ENCODE data around the gene CEP104.

The CEP104 gene

DNA sequence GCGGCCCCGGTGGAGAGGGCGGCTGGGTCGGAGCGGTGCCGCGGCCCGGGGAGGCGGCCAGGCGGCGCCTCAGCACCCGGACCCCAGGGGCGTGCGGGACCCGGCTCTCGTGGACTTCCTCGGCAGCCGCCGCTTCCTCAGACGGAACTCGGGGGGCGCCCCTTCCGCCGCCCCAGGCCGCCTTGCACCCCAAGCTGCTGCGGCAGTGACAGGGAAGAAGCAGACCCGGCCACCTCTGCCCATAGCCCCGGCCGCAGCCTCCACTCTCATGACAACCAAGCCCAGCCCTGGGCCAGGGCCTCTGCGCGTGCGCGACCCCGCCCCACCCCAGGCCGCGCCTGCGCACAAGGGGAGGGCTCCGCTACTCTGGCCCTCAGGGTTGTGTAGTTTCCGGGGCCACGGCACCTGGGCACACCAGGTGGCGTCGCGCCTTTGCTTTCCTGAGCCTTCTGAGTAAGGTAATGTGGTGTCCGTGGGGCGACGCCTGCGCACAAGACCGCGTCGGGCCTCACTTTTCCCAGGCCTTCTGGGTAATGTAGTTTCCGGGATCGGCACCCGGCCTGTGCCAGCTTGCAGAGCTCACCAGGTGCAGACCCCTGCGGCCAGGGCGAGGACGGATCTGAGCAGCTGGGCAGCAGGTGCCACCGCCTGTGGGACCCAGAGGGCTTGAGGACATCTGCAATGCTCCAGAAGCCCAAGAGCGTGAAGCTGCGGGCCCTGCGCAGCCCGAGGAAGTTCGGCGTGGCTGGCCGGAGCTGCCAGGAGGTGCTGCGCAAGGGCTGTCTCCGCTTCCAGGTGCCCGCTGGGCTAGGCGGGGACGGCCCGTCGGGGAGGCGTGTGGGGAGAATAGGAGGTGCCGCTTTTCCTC lies at the start of gene CEP104, which contains the start of gene DFFB:
Gene CEP104, minus strand, starts transcription at position 289 of the 868 bp plus-strand sequence. CDS start 4,804 bp downstream, outside the sequence.
Gene DFFB, plus strand, starts transcription at position 554 of the 868 bp plus-strand sequence. Its CDS starts 128 bp downstream, at position 682.
- peak; percentile 96 for DNase-seq
- in situ Hi-C loops (cut with MboI; ENCODE audit: low pct_unique_long_range_greater_than_20kb, low sequenced_read_pairs): no loop called here

DNA sequence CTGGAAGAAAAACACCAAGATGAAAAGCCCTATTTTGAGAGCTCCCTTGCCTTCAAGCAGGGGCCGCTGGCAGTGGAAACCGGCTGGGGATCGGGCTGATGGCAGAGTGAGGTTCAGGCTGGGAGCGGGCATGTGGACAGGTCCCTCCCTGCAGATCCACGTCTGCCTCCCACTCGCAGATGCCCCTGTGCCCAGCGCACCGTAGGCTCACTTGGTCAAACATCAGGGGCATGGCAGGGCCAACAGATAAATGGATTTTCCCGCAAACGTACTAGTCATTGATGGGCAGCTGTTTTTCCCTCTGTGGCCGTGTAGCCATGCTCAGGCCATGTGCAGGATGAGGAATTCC lies 49.6 kb upstream of the CEP104 start:
- no peak for DNase-seq
- in situ Hi-C loops (cut with MboI; ENCODE audit: low pct_unique_long_range_greater_than_20kb, low sequenced_read_pairs): no loop called here

DNA sequence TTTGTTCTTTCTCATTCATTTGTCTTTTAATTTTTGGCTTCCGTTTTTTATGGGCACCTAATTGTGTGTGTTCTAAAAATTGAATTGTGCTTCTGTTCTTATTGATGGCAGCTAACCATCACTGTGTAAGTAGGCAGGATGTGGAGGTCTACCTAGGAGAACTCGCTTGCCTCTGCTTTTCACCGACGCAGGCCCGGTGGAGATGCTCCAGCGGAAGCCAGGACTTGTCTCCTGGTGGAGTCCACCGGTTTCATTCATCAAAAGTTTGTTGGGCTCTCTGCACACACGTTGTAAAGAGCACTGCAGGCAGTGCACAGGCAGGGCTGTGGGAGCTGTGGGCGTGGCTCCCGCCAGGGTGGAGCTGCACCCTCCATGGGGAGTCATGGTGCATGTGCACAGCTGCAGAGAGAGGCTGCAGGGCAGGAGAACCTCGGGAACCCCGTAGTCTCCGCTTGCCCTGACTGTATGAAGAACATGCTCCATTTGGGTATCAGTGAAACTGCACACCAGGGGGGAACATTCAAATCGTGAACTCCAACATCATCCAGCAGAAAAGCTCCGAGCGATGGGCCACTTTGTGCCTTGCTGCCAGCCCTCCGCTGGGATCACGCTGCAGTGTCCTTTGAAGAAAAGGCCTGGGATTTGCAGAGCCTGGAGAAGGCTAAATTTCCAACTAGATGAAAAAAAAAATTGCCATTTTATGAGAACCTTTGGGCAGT lies 49.1 kb upstream of the CEP104 start:
- DNase-seq: no peak
- in situ Hi-C loops (cut with MboI; ENCODE audit: low pct_unique_long_range_greater_than_20kb, low sequenced_read_pairs): no loop called here

- in situ Hi-C loops (cut with MboI; ENCODE audit: low pct_unique_long_range_greater_than_20kb, low sequenced_read_pairs): no loop called here
- DNase-seq: no peak
These were observed 48.4 kb upstream of the CEP104 start for GRCh38 chr1:3905266-3905952.

DNA sequence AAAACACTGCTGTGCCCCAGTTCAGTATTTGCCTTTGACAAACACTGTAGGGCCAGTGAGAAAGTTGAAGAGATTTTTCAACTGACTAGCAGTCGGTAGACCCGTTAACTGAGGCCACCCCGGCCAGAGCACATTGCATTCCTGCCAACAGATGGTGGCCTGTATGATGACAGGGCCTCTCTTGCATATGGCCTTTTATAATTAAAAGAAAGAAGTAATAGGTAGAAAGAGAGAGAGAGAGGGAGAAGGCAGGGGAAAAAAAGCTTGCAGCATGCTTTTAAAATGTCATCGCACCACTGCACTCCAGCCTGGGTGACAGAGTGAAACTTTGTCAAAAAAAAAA lies 47.8 kb upstream of the CEP104 start:
- no peak for DNase-seq
- in situ Hi-C loops (cut with MboI; ENCODE audit: low pct_unique_long_range_greater_than_20kb, low sequenced_read_pairs): no loop called here

DNA sequence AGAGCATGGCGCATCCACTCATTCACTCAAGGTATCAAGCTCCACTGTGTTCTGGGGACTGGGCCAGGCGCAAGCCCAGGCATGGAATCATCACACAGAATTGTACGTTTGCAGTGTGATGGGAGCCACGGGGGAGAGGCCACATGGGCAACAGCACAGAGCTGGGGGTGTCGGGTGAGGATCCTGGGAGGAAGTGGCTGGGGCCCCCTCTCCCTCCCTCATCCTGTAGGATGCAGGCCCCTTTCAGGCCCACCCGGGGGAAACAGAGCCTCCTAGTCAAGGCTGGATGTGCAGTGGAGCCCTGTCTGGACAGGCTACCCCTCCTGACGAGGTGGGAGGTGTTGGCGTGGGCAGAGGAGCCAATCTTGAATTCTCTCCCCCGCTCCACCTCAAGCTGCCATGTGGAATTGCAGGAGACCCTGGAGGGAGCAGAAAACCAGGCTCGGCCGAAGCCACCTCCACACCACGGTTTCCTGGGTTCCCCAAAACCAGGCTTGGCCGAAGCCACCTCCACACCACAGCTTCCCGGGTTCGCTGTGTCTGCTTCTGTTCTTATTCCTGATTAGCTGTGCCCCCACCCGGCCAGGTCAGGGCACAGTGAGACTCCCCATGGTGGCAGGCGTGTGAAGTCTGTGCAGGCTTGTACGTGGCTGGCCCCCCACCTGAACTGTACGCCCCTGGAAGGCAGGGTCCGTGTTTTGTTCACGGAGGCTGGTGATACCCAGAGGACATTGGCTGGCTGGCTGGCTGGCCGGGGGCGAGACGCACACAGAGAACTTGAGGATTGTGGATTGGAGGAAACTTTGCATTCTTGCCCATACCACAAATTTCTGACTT lies 47.2 kb upstream of the CEP104 start:
- in situ Hi-C loops (cut with MboI; ENCODE audit: low pct_unique_long_range_greater_than_20kb, low sequenced_read_pairs): no loop called here

GRCh38 chr1:3903141-3904005 lies 46.4 kb upstream of the CEP104 start:
- peak; percentile 15 for DNase-seq
- in situ Hi-C loops (cut with MboI; ENCODE audit: low pct_unique_long_range_greater_than_20kb, low sequenced_read_pairs): no loop called here

More for the DNA sequence above, 47.2 kb upstream of the CEP104 start:
- DNase-seq: no peak

DNA sequence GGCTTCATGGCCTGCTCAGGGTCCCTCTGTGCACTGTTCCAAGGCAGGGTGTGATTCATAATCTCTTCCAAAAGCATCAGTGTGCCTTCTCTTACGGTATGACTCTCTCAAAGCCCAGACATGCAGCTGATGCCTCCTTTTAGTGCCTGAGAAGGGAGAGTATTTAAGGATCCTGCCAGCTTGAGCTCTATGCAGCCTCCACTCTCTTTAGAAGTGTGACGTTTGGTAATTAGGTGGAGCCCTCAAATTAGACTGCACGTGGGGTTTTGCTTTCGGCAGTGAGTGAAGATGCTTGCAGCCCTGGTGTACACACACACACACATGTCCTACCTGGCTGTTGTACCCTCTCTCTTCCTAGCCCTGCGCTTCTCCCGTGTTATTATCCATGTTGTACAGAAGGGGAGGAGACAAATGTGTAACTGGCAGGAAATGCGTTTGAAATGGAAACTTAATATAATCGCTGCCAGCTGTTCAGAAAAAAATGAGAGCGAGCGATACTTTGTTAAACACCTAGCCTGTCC lies 45.6 kb upstream of the CEP104 start:
- DNase-seq: no peak
- in situ Hi-C loops (cut with MboI; ENCODE audit: low pct_unique_long_range_greater_than_20kb, low sequenced_read_pairs): no loop called here

DNA sequence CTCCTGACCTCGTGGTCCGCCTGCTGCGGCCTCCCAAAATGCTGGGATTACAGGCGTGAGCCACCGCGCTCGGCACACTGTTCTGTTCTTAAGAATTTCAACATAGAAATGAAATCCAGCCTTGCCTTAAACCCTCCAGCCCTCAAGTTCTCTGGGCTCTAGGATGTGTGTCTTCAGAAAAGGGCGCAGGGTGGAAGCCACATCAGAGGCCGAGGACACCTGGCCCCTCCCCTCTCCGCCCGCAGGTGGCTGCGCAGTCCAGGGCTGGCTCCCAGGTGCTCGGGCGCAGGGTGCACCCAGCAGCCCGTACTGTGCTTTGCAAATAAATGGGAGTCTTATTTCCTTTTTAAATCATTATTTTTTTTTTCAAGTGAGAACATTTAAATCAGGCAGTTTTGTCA lies 45.1 kb upstream of the CEP104 start:
- DNase-seq: no peak
- in situ Hi-C loops (cut with MboI; ENCODE audit: low pct_unique_long_range_greater_than_20kb, low sequenced_read_pairs): no loop called here

- in situ Hi-C loops (cut with MboI; ENCODE audit: low pct_unique_long_range_greater_than_20kb, low sequenced_read_pairs): no loop called here
These were observed 44.0 kb upstream of the CEP104 start for GRCh38 chr1:3900969-3901529.

DNA sequence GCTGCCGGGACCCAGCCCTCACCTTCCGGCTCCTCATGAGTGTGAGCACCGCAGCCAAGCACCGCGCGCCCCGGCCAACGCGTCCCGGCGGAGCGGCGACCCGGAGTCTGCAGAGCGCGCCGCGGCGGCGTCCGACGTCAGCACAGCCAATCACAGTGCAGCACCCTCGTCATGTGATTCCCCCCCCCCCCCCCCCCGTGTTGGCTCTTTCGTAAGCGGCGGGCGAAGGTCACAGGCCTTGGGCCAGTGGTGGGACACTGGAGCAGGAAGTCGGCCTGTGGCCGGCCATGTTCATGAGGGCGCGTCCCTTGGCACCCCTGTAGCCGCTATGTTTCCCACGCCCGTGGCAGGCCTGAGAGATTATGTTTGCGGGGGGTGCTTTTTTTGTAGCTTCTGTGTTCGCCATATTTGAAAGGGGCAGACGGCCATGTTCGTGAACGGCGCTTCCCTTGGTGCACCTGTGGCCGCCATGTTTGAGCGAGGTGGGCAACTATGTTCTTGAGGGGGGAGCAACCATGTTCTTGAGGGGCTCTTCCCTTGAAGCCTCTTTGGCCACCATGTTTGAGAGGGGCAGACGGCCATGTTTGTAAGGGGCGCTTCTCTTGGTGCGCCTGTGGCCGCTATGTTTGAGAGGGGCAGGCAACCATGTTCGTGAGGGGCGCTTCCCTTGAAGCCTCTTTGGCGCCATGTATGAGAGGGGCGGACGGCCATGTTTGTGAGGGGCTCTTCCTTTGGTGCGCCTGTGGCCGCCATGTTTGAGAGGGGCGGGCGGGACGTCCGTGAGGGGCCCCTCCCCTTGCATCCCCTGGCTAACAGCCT lies 43.3 kb upstream of the CEP104 start, which contains the start of gene C1orf174:
Gene C1orf174, minus strand, starts transcription at position 123 of the 819 bp plus-strand sequence. Its CDS starts 86 bp downstream, at position 37.
- in situ Hi-C loops (cut with MboI; ENCODE audit: low pct_unique_long_range_greater_than_20kb, low sequenced_read_pairs): no loop called here
- DNase-seq: peak; percentile 99

More at GRCh38 chr1:3900969-3901529, 44.0 kb upstream of the CEP104 start:
- DNase-seq: peak; percentile 95

DNA sequence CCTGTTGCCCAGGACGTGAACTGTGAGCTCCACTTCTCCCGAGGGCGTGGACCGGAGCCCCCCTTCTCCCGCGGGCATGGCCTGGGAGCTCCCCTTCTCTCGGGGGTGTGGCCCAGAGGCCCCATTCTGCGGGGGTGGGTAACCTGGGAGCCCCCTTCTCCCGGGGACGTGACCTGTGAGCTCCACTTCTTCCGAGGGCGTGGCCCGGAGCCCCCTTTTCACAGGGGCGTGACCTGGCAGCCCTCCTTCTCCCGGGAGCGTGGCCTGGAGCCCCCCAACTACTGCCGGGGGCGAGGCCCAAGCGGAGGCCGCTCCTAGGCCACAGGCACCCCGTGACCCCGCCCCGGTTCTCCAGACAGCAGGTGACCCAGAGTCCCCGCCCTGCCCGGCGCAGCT lies 42.7 kb upstream of the CEP104 start:
- in situ Hi-C loops (cut with MboI; ENCODE audit: low pct_unique_long_range_greater_than_20kb, low sequenced_read_pairs): no loop called here

GRCh38 chr1:3898994-3899753 lies 42.2 kb upstream of the CEP104 start:
- DNase-seq: no peak

More for the DNA sequence above, 42.7 kb upstream of the CEP104 start:
- DNase-seq: peak; percentile 32

GRCh38 chr1:3898475-3898735 lies 41.4 kb upstream of the CEP104 start:
- in situ Hi-C loops (cut with MboI; ENCODE audit: low pct_unique_long_range_greater_than_20kb, low sequenced_read_pairs): no loop called here
- DNase-seq: no peak

More at GRCh38 chr1:3898994-3899753, 42.2 kb upstream of the CEP104 start:
- in situ Hi-C loops (cut with MboI; ENCODE audit: low pct_unique_long_range_greater_than_20kb, low sequenced_read_pairs): no loop called here

DNA sequence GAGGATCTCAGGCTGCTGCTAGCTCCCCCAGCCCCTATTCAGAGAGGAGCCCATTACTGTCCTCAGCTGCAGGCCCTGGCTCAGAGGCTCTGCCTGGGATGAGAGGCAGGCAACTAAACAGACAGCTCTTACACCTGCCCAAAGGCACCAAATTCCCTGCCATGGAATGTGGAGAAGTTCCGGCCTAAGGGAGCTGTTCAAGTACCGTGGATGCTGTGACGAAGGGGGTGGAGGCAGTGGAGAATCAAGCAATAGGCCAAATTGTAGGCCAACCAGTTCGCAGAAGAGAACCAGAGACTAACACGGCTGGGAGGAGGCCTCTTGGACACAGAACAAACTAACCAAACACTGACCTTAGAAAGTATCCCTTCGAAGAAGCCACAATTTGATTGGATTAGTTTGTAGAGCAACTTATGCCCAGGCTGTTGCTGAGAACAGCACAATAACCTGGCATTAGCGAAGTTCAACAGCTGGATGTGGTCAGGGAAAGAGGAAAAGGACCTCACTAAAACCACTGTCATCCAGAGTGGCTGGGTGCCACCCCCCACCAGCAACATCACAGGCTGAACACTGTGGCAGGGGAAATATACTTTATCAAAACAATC lies 39.5 kb upstream of the CEP104 start:
- DNase-seq: no peak
- in situ Hi-C loops (cut with MboI; ENCODE audit: low pct_unique_long_range_greater_than_20kb, low sequenced_read_pairs): no loop called here

DNA sequence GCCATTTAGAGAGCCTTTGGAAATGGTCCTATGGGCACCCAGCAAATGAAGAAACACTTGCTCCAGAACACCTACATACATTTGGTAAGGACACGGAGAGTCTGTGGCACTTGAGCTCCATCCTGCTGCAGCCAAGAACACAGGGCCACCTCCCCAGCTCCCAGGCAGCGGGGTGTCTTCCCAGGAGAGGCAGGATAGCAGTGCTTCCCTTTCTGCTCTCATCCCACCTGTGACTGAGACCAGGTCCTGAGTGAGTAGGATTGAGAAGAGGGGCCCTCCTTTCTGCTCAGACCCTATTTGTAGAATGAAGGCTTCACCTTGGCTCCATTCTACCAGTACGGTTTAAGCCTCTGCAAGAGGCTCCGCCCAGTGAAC lies 38.9 kb upstream of the CEP104 start:
- DNase-seq: no peak

More for the DNA sequence above, 38.9 kb upstream of the CEP104 start:
- in situ Hi-C loops (cut with MboI; ENCODE audit: low pct_unique_long_range_greater_than_20kb, low sequenced_read_pairs): no loop called here

Data from KBM-7 (cell line).